HG03196 (cell line): ENCODE measurements around the gene HOXC12.

ENCODE experiments used
- ATAC-seq: cut with Tn5 transposase; IDR thresholded peaks from one replicate; pipeline ENCODE4 v1.9.1; 2021; ENCODE audit not compliant: unreplicated experiment

The HOXC12 gene

GRCh38 chr12:53955776-53956250, 1.1 kb downstream of the HOXC12 start:
- ATAC-seq: no peak

- ATAC-seq: no peak
Measured at GRCh38 chr12:53956251-53956887, 1.7 kb downstream of the HOXC12 start.

- ATAC-seq: no peak
Measured at GRCh38 chr12:53956914-53957536, 2.3 kb downstream of the HOXC12 start.

- no peak for ATAC-seq
Measured at GRCh38 chr12:53958128-53958527, 3.4 kb downstream of the HOXC12 start.

GRCh38 chr12:53959314-53959713, 4.6 kb downstream of the HOXC12 start:
- ATAC-seq: no peak

GRCh38 chr12:53960187-53961024, 5.7 kb downstream of the HOXC12 start:
- ATAC-seq: no peak

- ATAC-seq: no peak
Measured at GRCh38 chr12:53961025-53961761, 6.5 kb downstream of the HOXC12 start.

- no peak for ATAC-seq
Measured at GRCh38 chr12:53963005-53963404, 8.3 kb downstream of the HOXC12 start.

- ATAC-seq: no peak
Measured at GRCh38 chr12:53963434-53964314, 9.0 kb downstream of the HOXC12 start.

GRCh38 chr12:53964315-53964713, 9.6 kb downstream of the HOXC12 start:
- ATAC-seq: no peak

GRCh38 chr12:53965281-53966084, 10.8 kb downstream of the HOXC12 start:
- ATAC-seq: no peak

- no peak for ATAC-seq
Measured at GRCh38 chr12:53966085-53966384, 11.3 kb downstream of the HOXC12 start.

- ATAC-seq: no peak
Measured at GRCh38 chr12:53966385-53967133, 11.9 kb downstream of the HOXC12 start.

GRCh38 chr12:53967421-53967925, 12.8 kb downstream of the HOXC12 start:
- ATAC-seq: no peak

- ATAC-seq: no peak
Measured at GRCh38 chr12:53968214-53969127, 13.8 kb downstream of the HOXC12 start.

GRCh38 chr12:53969588-53970259, 15.0 kb downstream of the HOXC12 start:
- no peak for ATAC-seq

- no peak for ATAC-seq
Measured at GRCh38 chr12:53970451-53970850, 15.7 kb downstream of the HOXC12 start.
